Medulla oblongata (tissue), 1 donor: Measurements from ENCODE around the gene CNOT3.
"Not testable (repeated sequence)": the region's sequence is repeated elsewhere in the genome, so short reads cannot be mapped to it uniquely, and the experiment has no call there.

ENCODE experiments used
- DNase-seq: peaks from one replicate; pipeline ENCODE4 v3.0.0-alpha.2; 2015; ENCODE audit errors: extremely low spot score

Gene CNOT3

DNA sequence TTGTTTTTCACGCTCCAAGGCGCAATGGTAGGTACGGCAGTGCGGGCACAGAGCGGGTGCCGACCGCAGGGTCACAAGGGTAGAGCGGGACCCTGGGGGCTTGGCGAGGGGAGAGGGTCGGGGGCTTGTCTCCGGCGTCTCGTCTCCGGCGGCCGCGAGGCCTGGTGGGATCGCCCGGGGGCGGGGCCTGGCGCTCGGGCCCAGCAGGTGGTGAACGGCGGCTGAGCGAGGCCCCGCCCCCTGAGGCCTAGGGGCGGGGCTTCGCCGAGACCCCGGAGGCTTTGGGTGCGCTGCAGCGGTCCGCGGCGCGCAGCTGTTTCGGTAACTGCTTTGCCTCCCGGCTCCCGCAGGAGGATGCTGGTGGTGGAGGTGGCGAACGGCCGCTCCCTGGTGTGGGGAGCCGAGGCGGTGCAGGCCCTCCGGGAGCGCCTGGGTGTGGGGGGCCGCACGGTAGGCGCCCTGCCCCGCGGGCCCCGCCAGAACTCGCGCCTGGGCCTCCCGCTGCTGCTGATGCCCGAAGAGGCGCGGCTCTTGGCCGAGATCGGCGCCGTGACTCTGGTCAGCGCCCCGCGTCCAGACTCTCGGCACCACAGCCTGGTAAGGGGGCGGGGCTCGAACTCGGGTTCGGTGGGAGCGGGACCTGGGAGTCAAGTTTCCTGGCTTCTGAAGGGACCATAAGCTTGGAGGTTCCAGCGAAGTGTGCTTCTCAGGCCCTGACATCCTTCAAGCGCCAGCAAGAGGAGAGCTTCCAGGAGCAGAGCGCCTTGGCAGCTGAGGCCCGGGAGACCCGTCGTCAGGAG is 53.6 kb downstream of the CNOT3 start, which contains the start of gene TSEN34:
Gene TSEN34 (plus strand): TSS at position 298 of the 800 bp plus-strand sequence. CDS start 57 bp downstream, at position 355.
- DNase-seq, result peak; percentile 91

- DNase-seq, result no peak
These were observed 54.4 kb downstream of the CNOT3 start for GRCh38 chr19:54191811-54192453.

DNA sequence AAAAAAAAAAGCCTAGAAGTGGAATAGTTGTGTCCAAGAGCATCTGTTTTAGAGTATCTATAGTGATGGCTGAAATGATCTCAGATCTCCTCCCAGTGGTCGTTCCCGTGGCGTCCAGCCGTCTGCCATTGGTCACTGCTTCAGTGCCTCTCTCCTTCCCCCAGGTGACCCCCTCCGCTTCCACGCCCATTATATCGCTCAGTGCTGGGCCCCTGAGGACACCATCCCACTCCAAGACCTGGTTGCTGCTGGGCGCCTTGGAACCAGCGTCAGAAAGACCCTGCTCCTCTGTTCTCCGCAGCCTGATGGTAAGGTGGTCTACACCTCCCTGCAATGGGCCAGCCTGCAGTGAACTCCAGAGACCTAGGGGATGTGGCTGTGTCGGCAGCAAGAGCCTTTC is 55.4 kb downstream of the CNOT3 start:
- no peak for DNase-seq

DNA sequence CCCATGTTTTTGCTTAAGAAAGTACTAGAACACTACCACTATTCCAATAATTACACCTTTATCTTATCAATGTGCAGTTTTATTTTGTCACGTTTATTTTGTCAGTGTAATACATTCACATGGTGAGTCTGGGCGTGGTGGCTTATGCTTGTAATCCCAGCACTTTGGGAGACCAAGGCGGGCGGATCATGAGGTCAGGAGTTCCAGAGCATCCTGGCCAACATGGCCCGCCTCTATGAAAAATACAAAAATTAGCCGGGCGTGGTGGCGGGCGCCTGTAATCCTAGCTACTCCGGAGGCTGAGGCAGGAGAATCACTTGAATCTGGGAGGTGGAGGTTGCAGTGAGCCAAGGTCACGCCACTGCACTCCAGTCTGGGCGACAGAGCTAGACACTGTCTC is 56.9 kb downstream of the CNOT3 start:
- DNase-seq, result not testable (repeated sequence)

GRCh38 chr19:54196536-54196935 is 59.0 kb downstream of the CNOT3 start:
- DNase-seq, result no peak

GRCh38 chr19:54197121-54197520 is 59.6 kb downstream of the CNOT3 start:
- no peak for DNase-seq

- no peak for DNase-seq
These were observed 61.8 kb downstream of the CNOT3 start for GRCh38 chr19:54199401-54199800.

DNA sequence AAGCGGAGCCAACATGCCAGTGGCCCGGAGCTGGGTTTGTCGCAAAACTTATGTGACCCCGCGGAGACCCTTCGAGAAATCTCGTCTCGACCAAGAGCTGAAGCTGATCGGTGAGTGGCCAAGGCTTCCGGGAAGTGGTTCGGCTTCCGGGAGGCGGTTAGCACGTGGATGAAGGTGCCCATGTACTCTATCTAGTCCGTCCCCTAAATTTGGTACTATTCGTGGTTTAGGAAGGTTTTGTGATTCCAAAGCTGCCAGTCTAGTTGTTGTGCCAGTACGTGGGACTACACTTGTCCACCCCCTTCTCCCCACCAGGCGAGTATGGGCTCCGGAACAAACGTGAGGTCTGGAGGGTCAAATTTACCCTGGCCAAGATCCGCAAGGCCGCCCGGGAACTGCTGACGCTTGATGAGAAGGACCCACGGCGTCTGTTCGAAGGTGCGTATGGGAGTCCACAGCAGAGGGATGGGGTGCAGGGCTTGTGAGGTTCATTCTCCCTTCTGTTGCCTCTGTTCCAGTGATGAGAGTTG is 63.7 kb downstream of the CNOT3 start:
- DNase-seq, result no peak

- DNase-seq, result no peak
These were observed 64.4 kb downstream of the CNOT3 start for GRCh38 chr19:54201980-54202379.

DNA sequence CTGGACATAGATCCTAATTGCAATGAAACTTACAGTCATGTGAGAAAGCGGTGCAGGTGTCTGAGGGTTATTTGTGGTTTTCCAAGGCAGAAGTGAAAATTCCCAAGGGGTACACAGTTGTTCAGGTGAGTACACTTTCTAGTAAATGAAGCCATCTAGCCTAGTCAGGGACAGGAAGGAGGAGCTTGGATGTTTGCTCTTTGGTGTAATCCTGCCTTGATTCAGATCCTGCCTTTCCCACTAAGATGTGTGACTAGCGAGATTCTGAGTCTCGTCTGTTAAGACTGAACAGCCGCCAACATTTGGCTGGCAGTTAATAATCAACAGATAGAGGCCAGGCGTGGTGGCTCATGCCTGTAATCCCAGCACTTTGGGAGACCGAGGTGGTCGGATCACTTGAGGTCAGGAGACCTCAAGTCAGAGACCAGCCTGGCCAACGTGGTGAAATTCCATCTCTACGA is 65.6 kb downstream of the CNOT3 start:
- no peak for DNase-seq

GRCh38 chr19:54204767-54205468 is 67.4 kb downstream of the CNOT3 start:
- DNase-seq, result no peak
